Activated T-cell treated with anti-CD3 and anti-CD28 coated beads for 1 hour (primary cell): Measurements from ENCODE around the gene SERPINB10.

ENCODE experiments used
- DNase-seq: peaks from one replicate; pipeline ENCODE4 v3.0.0-alpha.2; 2020; ENCODE audit warnings: low read depth

The SERPINB10 gene

GRCh38 chr18:63949068-63949737 is 41.4 kb downstream of the SERPINB10 start, which contains the start of gene HMSD:
TSS of gene HMSD (plus strand) at chr18:63949301. CDS start at chr18:63953456, 4,155 bp downstream.
- DNase-seq, result peak; percentile 24

- DNase-seq, result no peak
Measured at GRCh38 chr18:63951302-63951705, 43.5 kb downstream of the SERPINB10 start.

GRCh38 chr18:63953811-63954210 is 46.1 kb downstream of the SERPINB10 start:
- DNase-seq, result no peak

DNA sequence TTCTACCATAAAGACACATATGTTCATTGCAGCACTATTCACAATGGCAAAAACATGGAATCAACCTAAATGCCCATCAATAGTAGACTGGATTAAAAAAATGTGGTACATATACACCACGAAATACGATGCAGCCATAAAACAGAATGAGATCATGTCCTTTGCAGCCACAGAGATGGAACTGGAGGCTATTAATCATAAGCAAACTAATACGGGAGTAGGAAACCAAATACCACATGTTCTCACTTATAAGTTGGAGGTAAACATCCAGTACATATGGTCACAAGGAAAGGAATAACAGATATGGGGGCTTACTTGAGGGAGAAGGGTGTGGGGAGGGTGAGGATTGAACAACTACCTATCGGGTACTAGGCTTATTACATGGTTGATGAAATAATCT is 49.0 kb downstream of the SERPINB10 start:
- DNase-seq, result no peak

DNA sequence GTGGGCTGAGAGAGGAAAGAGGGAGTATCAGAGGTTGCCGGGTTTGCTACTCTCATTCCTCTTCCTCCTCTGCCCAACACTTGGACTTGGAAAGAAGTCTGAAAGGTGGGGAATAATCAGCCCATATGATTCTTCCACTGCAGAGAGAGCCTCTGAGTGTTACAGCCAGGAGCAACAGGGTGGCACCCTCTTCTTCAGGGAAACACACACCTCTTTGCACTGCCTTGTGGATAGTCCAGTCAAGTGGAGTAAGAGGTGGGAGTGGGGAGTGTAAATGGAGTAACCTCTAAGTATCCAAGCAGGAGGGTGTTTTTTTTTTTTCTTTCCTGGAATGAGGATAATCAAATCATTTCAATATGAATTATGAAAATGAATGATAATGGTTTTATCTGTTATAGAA is 53.1 kb downstream of the SERPINB10 start:
- DNase-seq, result no peak

DNA sequence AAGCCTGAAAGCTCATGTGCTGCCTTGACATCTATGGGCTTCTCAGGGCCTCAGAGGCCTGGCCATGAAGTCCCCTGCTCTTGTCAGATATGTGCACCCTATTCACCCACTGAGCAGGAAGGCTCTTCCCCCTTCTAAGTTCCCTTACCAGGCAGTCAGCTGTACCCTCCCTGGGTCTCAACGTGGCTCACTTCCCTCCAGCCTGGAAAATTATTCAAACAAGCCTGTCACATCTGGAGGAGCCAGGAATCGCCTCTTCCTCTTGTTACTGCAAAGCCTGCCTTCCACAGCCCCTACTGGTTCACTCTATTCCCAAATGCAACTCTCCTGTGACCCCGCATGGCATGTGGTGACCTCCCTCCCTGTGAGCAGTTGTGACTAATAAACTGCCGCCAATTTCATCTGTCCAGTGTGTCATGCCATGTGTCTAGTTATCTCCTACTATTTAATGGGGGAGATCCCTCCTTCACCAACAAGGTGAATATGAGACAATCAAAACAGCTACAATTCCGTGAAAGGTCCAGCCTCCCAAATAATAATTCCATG is 53.8 kb downstream of the SERPINB10 start:
- DNase-seq, result no peak

DNA sequence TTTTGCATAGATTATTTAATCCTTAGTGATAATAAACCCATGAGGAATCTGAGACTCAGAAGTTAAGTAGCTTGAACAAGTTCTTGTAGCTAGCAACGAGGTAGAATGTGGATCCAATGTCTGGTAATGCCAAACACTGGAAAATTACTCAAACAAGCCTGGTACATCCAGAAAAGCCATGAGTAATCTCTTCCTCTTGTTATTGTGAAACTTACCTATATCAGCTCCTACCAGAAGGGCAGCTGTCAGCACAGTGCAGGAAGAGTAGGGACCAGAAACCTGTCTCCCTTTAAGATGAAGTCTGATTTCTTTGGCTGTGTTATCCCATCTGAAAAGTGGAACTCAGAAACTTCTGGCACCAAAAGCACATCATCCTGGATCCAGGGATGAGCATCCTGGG is 54.4 kb downstream of the SERPINB10 start:
- no peak for DNase-seq

DNA sequence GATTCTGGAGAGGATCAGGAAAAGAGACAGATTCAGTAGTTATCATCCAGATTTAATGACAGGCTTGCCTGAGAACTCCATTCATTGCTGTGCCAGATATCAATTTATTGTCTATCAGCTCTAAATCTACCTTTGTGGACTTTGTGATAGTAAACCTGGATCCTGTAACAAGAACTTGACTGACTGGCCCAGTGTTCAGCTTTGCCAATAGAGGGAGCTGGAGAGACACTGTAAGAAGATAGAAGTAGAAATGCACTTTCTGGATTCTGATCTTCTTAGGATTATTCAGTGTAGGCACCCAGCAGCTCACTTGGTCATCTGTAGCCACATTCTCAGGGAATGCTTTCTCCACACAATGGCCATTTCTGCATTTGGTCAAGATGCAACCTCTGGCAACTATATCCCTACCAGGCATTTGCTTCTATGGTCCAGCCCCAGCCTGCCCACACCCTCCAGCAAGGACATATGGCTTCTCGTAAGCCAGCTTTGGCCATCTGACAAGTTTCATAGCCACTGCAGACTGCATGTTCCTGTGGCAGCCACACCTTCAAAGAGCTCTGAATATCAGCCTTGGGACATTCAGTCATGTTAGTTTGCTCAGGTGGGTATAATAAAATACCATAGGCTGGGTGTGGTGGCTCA is 56.0 kb downstream of the SERPINB10 start:
- DNase-seq, result peak; percentile 30

GRCh38 chr18:63964908-63965307 is 57.1 kb downstream of the SERPINB10 start:
- DNase-seq, result no peak

DNA sequence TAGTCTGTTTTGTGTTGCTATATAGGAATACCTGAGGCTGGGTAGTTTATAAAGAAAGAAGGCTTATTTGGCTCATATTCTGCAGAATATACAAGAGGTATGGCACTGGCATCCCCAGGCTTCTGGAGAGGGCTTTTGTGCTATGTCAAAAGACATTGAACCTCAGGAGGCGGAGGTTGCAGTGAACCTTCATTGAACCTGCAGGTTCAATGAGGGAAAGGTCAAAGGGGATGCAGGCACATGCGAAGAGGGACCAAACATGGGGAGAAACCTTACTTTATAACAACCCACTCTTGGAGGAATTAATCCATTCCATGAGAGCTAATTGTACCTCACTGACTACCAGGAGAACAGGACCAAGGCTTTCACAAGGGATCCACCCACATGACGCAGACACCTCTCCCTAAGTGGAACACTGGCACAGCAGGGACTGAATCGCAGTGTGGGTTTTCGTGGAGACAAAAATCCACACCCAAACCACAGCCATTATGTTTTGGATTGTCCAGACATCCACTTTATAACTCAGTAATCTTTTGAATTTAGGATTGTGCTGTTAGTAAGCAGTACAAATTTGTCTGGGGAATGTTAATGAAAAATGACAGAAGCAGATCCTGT is 58.1 kb downstream of the SERPINB10 start:
- DNase-seq, result no peak

GRCh38 chr18:63969942-63970808 is 62.4 kb downstream of the SERPINB10 start, which contains the start of gene SERPINB8:
TSS of gene SERPINB8 (plus strand) at chr18:63970081. CDS start at chr18:63978309, 8,228 bp downstream.
- peak; percentile 63 for DNase-seq

- DNase-seq, result no peak
Measured at GRCh38 chr18:63970809-63971205, 63.0 kb downstream of the SERPINB10 start.

DNA sequence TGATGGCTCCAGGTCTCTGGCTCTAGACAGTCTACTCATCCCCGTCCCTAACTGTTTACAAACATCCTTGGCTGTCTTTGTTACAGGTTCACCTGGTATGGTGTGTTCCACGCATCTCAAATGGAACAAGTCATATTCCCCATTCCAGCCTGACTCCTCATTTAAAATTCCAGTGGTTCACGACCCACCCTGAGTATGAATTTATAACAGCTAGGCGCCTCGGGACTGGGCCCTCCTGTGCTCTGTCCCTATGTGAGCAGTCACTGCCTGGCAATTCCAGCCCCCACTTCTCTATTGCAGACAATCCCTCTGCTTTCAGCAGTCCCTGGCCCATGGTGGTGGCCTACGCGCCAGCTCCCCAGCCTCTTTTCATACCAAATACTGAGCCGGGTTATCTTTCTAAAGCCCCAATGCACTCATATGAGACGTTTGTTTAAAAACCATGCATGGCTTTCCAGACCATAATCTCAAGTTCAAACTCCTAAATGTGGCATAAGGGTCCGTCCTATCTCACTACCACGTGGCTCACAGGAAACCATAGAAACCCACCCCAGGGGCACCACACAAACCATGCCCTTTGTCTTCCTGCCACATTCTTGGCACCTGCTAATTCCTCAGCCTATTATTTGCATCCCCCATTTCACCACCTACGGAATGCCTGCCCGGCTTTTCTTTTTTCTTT is 63.7 kb downstream of the SERPINB10 start:
- DNase-seq, result no peak

DNA sequence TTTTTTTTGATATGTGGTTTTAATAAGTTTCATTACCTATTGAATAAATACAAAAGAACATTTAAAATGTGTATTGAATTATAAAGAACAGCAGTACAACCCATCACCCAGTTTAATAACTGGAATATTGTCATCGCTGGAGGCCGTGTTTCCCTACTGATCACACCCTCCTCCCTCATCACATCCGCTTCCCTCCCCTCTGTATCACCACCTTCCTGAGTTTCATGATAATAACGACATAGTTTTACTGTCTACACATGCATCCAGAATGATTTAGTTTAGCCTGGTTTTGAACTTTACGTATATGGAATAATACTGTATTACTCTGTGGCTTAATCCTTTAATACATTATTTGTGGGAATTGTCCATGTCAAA is 64.2 kb downstream of the SERPINB10 start:
- no peak for DNase-seq

- no peak for DNase-seq
Measured at GRCh38 chr18:63974991-63975390, 67.2 kb downstream of the SERPINB10 start.

GRCh38 chr18:63975628-63976027 is 67.9 kb downstream of the SERPINB10 start:
- no peak for DNase-seq

DNA sequence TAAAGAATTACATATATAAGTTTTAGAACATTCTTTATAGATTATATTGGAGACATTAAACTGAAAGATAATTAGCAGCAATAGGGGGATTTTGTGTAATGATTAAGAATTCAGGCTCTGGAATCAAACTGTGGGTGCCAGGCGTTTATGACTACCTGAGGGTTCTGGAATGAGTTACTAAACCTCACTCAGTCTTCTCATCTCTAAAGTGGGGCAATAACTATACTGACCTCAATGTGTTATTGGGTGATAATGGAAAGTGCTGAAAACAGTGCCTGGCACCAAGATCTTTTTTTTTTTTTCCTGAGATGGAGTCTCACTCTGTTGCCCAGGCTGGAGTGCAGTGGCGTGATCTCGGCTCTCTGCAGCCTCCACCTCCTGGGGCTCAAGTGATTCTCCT is 69.3 kb downstream of the SERPINB10 start:
- DNase-seq, result no peak

DNA sequence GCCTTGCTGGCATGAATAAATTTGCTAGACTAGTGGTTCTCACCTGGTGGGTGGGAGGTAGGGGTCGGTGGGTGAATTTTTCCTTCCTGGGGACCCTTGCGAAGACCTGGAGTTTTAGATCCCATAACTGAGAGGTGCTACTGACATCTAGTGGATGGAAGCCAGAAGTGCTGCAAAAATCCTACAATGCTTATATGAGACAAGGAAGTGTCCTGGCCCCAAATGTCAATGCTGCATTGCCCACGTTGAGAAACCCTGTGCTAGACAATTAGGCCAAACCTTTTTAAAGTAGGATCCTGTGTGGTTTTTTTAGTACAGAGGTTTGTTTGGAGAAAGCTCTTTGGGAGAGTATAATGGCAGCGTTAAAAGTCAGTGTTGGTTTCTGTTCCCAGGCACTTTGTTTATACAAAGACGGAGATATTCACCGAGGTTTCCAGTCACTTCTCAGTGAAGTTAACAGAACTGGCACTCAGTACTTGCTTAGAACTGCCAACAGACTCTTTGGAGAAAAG is 71.7 kb downstream of the SERPINB10 start:
- DNase-seq, result no peak

- DNase-seq, result no peak
Measured at GRCh38 chr18:63980027-63980426, 72.3 kb downstream of the SERPINB10 start.

GRCh38 chr18:63980896-63981460 is 73.2 kb downstream of the SERPINB10 start:
- DNase-seq, result no peak

- DNase-seq, result no peak
Measured at GRCh38 chr18:63981719-63982118, 74.0 kb downstream of the SERPINB10 start.
